ENCODE measurements around the gene SFN. TPM values are rescaled to one million over a fixed set of nuclear protein-coding genes. Genes with fewer than 3 reads are reported as not detected.

SFN gene
- total and polyA plus RNA-seq, 3 donors from 2014 or later = 0.31 to 0.41 TPM; not detected in 1

DNA sequence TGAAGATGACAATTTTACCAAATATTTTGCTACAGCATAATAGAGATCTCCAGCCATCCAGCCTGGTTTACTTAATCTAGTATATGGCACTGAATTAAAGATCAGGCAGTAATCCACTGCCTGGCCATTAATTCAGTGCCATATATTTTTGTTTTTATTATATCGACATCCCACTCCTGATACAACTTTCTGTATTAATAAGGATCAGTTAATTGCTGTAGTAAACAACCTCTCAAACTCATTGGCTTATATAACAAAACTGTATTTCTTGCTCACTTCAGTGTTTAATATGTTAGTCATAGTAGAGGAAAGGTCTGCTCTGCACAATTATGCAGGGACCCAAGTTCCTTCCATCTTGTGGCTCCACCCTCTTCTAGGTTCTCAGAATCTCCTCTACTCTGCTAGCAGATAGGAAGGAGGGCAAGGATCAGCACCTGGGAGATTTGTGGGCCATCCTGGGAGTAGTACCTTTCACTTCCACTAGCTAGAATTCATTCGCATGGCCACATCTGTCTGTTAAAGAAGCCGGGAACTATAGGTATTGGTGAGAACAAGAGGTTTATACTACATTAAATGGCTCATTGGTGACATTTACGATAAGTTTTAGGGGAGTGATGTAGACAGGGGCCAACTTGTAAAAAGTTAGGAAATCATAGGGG is 40.1 kb upstream of the SFN start:
- H3K4me3 ChIP-seq = no peak overlapping the region
- peaks cover 11% of the 10 kb centered on the region for H3K4me1 ChIP-seq
- no peaks in the 10 kb centered on the region for H3K36me3 ChIP-seq (ENCODE audit: low read depth, missing control alignments)
- 96 to 98% methylated on average over 4 of the region's 4 CpGs for WGBS, 2 donors
- intact Hi-C loops (cut with DNase I; ENCODE audit: low total_unique reads) = no loop called here
- H3K27me3 ChIP-seq = no peaks in the 10 kb centered on the region
- TF ChIP-seq POLR2A (IDR thresholded peaks at IDR 0.05) = no peak
- TF ChIP-seq, protein P1, sequence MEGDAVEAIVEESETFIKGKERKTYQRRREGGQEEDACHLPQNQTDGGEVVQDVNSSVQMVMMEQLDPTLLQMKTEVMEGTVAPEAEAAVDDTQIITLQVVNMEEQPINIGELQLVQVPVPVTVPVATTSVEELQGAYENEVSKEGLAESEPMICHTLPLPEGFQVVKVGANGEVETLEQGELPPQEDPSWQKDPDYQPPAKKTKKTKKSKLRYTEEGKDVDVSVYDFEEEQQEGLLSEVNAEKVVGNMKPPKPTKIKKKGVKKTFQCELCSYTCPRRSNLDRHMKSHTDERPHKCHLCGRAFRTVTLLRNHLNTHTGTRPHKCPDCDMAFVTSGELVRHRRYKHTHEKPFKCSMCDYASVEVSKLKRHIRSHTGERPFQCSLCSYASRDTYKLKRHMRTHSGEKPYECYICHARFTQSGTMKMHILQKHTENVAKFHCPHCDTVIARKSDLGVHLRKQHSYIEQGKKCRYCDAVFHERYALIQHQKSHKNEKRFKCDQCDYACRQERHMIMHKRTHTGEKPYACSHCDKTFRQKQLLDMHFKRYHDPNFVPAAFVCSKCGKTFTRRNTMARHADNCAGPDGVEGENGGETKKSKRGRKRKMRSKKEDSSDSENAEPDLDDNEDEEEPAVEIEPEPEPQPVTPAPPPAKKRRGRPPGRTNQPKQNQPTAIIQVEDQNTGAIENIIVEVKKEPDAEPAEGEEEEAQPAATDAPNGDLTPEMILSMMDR (IDR thresholded peaks at IDR 0.05) = no peak
- H3K27ac ChIP-seq = no peak overlapping the region
- DNase-seq = no peak
- H3K9me3 ChIP-seq = no peaks in the 10 kb centered on the region

DNA sequence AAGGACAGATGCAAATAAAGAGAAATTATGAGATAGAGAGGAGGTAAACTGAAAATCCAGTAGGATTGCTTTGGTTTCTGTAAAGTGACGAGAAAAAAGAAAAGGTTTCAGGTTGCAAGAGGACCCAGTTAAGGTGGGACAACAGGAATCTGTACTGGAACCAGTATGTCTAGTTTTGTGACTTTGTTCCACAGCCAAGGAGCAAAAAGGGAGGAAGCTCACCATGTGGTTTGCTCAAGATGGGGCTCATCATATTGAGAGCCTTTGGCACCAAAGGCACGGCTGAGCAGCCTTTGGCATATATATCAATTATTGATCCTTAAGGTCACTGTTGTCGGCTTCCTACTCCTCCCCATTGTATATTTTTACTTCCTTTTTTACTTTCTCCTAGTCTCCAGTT is 38.2 kb upstream of the SFN start:
- peaks cover 16% of the 10 kb centered on the region for H3K4me1 ChIP-seq
- TF ChIP-seq, protein P1 (IDR thresholded peaks at IDR 0.05) = no peak
- no peak for TF ChIP-seq POLR2A (IDR thresholded peaks at IDR 0.05)
- intact Hi-C loops (cut with DNase I; ENCODE audit: low total_unique reads) = no loop called here
- no peaks in the 10 kb centered on the region for H3K36me3 ChIP-seq (ENCODE audit: low read depth, missing control alignments)
- no peak for DNase-seq
- H3K9me3 ChIP-seq = no peaks in the 10 kb centered on the region
- 84 to 86% methylated on average over 3 of the region's 3 CpGs for WGBS, 2 donors
- H3K27me3 ChIP-seq = no peaks in the 10 kb centered on the region
- H3K27ac ChIP-seq = no peak overlapping the region
- no peak overlapping the region for H3K4me3 ChIP-seq

DNA sequence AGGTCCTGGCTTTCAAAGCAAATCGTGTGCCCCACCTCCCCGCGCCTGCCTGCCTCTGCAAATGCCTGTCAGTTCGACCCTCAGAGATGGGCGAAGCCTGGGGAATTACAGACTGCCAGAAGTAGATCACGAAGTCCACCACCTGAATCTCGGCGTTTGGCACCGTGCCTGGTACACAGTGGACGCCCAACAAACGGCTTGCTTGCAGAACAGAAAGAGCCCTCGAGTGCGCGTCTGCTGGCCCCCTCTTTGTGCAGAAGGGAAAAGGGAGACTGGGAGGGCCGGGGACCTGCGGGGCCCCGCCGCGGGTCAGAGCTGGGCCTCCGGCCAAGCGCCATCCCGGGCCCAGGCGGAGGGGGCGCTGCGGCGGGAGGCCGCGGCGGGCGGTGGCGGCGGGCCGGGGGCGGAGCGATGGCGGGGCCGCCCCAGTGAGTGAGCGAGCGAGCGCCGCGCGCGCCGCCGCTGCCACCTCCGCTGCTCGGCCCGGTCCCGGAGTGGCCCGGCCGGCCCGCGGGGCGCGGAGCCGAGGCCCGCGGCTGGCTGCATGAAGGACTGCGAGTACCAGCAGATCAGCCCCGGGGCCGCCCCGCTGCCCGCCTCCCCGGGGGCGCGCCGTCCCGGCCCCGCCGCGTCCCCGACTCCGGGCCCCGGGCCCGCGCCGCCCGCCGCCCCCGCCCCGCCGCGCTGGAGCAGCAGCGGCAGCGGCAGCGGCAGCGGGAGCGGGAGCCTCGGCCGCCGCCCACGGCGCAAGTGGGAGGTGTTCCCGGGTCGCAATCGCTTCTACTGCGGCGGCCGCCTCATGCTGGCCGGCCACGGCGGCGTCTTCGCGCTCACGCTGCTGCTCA is 36.5 kb upstream of the SFN start, which contains the start of gene ZDHHC18:
TSS of gene ZDHHC18 (plus strand) at position 428 of the 845 bp plus-strand sequence. CDS start at position 545, 117 bp downstream.
- intact Hi-C loops (cut with DNase I; ENCODE audit: low total_unique reads) = no loop called here
- peak within 1 kb of the TSS; percentile 39 to 75 for H3K27ac ChIP-seq
- peak; percentile 57 for DNase-seq
- no peaks in the 10 kb centered on the region for H3K27me3 ChIP-seq
- no peaks in the 10 kb centered on the region for H3K9me3 ChIP-seq
- no peaks in the 10 kb centered on the region for H3K36me3 ChIP-seq (ENCODE audit: low read depth, missing control alignments)
- peaks cover 16% of the 10 kb centered on the region for H3K4me1 ChIP-seq
- no peak for TF ChIP-seq POLR2A (IDR thresholded peaks at IDR 0.05)
- TF ChIP-seq, protein P1 (IDR thresholded peaks at IDR 0.05) = peak; percentile 40 to 77 (median 42)
- 1 to 2% methylated on average over 13 to 72 of the region's 107 CpGs for WGBS, 2 donors
- H3K4me3 ChIP-seq = peak within 1 kb of the TSS; percentile 71 to 75

DNA sequence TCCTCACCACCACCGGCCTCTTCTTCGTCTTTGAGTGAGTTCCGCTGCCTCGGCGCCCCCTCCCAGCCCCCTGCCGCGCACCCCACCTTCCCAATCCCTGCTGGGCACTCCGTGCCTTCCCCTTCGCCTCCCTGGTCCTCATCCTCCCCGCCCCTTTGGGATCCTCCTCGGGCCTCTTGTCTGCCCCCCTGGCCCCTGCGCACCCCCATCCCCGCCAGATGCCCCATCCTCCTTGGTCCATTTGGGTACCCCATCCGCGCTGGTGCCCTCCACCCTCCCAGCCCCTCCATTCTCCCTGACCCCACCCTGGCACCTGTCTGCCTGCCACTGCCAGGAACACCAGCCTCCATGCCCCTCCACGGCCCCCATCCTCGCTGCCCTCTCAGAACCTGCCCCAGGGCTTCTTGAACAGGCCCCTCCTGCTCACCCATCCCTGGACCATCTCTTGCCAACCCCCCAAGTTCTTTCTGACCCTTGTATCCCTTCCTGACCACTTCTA is 35.8 kb upstream of the SFN start:
- Histone ChIP-seq H3K36me3 (ENCODE audit: low read depth, missing control alignments) (no peaks in the 10 kb centered on the region), H3K27me3 (no peaks in the 10 kb centered on the region), H3K27ac (peak overlapping the region; percentile 19 to 39), H3K4me1 (peaks cover 16% of the 10 kb centered on the region), H3K4me3 (peak overlapping the region; percentile 71 to 75), H3K9me3 (no peaks in the 10 kb centered on the region)
- intact Hi-C loops (cut with DNase I; ENCODE audit: low total_unique reads) = no loop called here
- no peak for TF ChIP-seq POLR2A (IDR thresholded peaks at IDR 0.05)
- TF ChIP-seq, protein P1 (IDR thresholded peaks at IDR 0.05) = no peak
- 1 to 2% methylated on average over 17 of the region's 17 CpGs for WGBS, 2 donors
- no peak for DNase-seq

Measured in testis (tissue), 3 donors.